HG03135 (cell line): ENCODE measurements around the gene TRMT11.
"Not testable (repeated sequence)": the region's sequence is repeated elsewhere in the genome, so short reads cannot be mapped to it uniquely, and the experiment has no call there.

Experiments
- ATAC-seq: cut with Tn5 transposase; IDR thresholded peaks from one replicate; pipeline ENCODE4 v1.9.1; 2021; ENCODE audit warnings: mild to moderate bottlenecking, moderate library complexity; ENCODE audit not compliant: unreplicated experiment

TRMT11 gene

DNA sequence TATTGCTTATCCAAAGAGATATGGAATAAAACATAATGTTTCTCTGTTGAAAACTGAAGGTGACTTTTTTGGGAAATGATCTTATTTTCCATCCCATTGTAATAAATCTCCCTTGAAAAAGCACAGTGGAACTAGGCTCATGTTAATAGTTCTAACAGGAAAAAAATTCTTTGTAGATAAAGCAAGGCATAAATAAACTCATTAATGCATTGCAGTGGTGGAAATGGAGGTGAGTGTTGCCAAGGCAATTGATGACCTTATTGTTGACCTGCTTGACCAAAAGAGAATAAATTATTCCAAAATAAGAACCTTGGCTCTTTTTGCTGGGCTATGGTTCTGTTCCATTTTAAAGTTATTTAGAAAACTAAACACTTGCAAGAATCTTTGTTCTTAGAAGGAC, 55.2 kb downstream of the TRMT11 start:
- no peak for ATAC-seq

GRCh38 chr6:126042001-126042419, 55.7 kb downstream of the TRMT11 start:
- ATAC-seq = no peak

DNA sequence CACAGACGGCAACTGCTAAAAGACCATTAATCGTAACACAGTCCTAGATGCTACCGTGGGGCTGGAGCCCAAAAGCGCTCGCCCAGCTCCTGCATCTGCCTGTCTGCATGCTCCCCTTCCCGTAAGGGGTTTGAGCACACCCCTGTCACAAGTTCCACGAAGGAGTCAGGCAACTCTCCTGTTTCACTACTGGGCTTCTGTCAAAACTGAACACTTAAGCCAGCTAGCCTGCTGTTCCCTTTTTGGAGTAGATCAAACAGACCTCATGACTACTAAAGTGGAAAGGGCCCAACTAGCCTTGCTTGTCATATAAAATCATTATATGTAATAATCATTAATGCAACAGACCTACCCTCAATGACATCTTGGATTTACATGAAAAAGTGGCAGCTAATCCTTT, 61.3 kb downstream of the TRMT11 start:
- ATAC-seq = no peak

DNA sequence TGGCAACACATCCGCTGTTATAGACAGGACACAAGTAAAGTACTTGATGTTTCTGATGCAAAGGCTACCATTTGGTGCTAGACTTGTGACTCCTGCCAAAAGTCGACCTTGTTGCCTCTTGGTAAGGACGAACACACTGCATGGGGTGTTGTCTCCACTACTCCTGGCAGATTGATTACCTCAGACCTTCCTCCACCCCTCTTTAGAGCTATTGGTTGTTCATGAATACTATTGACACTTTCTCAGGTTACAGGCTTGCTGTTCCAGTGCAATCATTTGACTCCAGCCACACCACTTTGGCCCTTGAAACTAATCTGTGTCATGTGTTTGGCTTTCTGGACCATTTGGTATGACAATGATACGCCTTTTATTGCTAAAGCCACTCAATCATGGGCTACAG, 62.3 kb downstream of the TRMT11 start:
- no peak for ATAC-seq

DNA sequence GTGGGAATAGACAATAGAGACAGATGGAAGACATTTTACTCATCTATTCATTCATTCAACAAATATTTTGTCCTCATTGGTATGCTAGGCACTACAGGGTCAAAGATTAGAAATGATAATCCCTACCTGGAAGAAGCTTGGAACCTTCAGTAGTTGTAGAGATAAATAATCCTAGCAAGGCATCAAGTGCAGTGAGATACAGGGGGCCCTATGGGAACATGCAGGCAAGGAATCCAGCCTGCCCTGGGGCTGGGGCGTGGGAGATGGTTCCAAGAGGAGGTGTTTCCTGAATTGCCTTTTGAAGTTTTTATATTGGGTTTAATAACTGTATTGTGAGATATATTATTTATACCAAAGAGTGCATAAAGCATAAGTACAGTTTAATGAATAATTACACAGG, 64.5 kb downstream of the TRMT11 start:
- ATAC-seq = no peak

DNA sequence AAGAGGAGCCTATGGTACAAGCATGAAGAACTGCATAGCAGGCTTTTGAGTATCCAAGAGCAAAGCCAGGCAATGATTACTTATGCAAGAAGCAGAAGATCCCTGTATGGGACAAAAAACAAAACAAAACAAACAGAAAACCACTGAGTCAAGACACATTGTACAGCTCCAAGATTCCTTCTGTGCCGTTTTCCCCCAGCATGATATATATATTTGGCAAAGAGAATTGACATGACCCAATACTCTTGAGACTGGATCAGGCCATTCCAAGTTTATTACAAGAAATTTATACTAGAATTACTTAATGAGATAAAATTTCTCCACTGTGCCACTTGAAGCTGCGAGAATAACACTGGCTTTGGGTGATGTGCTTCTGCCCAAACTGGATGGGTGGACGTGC, 65.5 kb downstream of the TRMT11 start:
- ATAC-seq = no peak

GRCh38 chr6:126052485-126052884, 66.1 kb downstream of the TRMT11 start:
- no peak for ATAC-seq

DNA sequence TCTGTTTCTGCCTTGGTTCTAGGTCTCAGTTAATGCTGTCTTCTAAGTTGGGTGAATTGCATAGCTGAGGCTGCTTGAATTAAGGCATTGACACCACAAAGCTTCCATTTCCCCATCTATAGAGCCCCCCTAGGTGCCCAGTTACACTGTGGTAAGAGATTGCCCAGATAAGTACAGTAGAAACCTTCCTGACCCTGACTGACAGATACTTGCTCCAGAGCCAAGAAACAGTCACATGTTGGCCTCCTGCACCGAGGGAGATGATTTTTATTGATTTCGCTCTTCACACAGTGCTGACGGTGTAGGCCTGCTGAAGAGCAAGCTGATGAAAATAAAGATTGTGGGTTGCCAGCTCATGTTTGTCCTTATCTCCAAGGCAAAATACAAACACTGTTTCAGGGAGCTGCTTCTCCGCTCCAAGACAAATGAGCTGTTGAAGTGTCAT, 67.9 kb downstream of the TRMT11 start:
- no peak for ATAC-seq

DNA sequence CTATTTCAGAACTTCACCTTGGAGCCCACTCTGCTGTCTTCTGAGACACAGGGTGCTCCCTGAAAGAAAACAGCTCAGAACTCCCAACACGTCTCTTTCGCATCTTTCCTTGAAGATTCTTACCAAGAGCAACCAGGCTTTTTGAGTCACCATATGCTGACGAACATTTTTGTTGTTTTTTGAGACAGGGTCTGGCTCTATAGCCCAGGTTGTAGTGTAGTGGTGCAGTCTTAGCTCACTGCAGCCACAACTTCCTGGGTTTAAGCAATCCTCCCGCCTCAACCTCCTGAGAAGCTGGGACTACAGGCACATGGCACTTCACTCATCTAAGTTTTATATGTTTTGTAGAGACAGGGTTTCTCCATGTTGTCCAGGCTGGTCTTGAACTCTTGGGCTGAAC, 68.5 kb downstream of the TRMT11 start:
- ATAC-seq = no peak

- ATAC-seq = no peak
These were observed 69.1 kb downstream of the TRMT11 start for GRCh38 chr6:126055449-126055848.

DNA sequence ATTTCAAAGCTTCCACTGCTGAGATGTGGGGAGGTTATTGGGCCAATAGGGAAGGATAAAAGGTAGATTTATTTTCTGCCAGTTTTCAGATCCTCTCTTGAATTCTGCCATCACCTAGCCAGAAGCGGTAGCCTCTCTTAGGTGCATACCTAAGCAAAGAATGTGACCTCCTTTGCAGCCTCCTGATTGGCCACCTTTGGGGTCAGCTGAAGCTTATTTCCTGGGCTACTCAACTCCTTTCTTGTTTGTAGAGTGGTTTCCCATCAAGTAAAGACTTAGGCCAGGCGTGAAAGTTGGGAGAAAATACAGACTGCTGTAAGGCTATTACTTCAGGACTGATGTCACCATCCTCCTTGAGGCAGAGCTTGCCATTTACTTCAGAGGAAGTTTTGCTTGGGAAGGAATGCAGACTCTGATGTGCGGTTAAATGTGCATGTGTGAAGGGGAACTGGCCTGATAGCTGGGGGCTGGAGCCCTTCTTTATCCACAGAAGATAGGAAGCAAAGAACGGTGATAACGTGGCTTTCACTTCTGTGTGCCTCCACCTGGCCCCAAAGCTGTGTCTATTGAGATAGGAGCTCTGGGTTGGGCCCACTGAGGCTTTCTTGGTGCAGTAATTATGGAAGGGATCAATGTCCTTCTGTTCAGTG, 70.1 kb downstream of the TRMT11 start:
- ATAC-seq = no peak

- ATAC-seq = not testable (repeated sequence)
These were observed 71.7 kb downstream of the TRMT11 start for GRCh38 chr6:126058085-126058484.

GRCh38 chr6:126060400-126060799, 74.1 kb downstream of the TRMT11 start:
- ATAC-seq = no peak

DNA sequence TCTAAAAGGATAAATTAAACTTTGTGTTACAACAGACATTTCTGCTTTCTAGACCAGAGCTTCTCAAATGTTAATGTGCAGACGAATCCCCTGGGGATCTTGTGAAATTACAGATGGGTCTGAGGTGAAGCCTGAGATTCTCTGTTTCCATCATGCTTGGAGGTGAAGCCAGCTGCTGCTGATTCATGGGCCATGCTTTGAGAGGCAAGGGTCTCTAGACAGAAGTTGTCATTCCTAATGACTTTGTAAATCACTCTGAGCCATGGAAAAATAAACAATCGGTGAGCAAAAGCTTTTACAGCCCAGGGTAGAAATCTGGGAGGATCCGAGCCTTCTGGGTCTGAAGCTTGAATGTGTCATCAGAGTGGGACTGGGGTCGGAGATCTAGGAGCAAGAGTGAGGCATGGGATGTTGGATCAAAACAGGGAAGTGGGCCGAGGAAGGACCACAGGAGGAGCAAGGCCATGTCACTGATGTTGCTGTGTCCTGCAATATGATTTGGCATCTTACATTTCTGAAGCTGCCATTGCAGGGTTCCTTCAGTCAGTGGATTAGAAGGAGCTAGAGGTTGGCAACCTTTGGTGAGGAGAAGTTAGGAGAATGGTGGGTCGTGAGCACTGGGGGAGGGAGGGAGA, 77.3 kb downstream of the TRMT11 start:
- peak; percentile 78 for ATAC-seq

- ATAC-seq = no peak
These were observed 78.0 kb downstream of the TRMT11 start for GRCh38 chr6:126064257-126064747.

GRCh38 chr6:126064748-126065401, 78.5 kb downstream of the TRMT11 start:
- ATAC-seq = no peak

GRCh38 chr6:126066053-126067048, 80.0 kb downstream of the TRMT11 start:
- no peak for ATAC-seq

DNA sequence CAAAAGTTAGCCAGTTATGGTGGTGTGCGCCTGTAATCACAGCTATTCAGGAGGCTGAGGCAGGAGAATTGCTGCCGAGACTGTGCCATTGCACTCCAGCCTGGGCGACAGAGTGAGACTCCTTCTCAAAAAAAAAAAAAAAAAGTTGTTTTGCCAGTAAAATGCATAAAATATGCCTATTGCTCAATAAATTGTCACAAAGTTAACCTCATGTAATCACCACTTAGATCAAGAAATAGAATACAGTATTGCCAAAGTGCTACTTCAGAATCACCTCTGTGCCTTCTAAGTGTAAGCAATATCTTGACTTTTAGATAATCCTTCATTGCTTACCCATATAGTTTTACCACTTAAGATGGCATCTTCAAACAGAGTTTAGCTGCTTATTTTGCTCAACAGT, 80.7 kb downstream of the TRMT11 start:
- ATAC-seq = no peak

DNA sequence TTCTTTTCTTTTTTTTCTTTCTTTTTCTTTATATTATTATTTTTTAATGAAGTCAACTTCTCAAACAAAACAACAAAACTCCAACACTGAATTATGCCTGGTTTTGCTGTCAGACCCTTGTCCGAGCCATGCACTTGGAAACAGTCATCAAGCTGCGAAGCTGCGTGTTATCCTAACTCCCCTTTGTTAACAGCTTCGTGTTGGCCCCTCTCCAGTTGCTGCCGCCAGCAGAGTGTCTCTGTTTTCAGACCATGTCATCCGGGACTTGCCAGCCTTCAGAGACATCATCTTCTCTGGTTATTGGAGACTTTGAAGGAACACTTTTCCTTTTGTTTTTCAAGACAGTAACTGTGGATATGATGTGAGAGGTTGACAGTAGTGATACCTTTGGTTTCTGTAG, 83.1 kb downstream of the TRMT11 start:
- ATAC-seq = no peak

GRCh38 chr6:126071000-126071647, 84.8 kb downstream of the TRMT11 start:
- ATAC-seq = no peak
